Mucosa of gallbladder (tissue), 1 donor: ENCODE data around the gene CRB2. TPM values are rescaled to one million over a fixed set of nuclear protein-coding genes. Genes with fewer than 3 reads are reported as not detected.
A peak's percentile ranks its signal among the peaks of the same experiment; 100 is the strongest.
"Not testable (repeated sequence)": the region's sequence is repeated elsewhere in the genome, so short reads cannot be mapped to it uniquely, and the experiment has no call there.

Experiments used
- DNase-seq: peaks from one replicate; pipeline ENCODE4 v3.0.0-alpha.2; 2020; ENCODE audit warnings: low spot score
- total RNA-seq: library from RNA; stranded (reverse); gene quantifications from one replicate; pipeline ENCODE4 v1.2.1, GENCODE V29; 2021
- donor health status: DM: no; HTN: no; CAD: no.

CRB2 gene
- total RNA-seq, 1 donor from 2014 or later = 0.06 TPM

DNA sequence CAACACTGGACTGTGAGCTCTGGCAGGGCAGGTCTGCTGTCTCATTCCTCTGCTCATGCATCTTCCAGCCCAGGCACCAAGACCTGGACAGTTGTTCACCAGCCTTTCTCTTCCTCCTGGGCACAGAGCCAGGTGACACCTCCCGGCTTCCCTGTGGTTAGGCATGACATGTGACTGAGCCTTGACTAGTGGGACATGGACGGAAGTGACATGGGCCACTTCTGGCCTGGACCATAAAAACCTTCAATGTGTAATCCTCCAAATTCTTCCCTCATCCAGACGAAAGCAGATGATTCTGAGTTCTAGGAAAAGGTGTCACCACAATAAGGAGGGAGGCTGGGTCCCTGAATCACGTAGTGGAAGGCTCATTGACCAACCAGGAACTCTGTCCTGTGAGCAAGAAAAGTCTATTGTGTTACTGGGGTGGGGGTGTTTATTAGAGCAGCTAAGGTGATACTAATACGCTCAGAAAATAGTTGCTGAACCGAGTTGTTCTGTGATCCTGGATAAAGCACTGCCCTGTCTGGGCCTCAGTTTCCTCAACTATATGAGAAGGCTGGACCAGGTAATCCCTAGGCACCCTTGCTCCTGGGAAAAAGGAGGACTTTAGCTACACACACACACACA, 26.6 kb upstream of the CRB2 start:
- DNase-seq = peak; percentile 82

GRCh38 chr9:123331346-123332060, 24.5 kb upstream of the CRB2 start:
- DNase-seq = no peak

DNA sequence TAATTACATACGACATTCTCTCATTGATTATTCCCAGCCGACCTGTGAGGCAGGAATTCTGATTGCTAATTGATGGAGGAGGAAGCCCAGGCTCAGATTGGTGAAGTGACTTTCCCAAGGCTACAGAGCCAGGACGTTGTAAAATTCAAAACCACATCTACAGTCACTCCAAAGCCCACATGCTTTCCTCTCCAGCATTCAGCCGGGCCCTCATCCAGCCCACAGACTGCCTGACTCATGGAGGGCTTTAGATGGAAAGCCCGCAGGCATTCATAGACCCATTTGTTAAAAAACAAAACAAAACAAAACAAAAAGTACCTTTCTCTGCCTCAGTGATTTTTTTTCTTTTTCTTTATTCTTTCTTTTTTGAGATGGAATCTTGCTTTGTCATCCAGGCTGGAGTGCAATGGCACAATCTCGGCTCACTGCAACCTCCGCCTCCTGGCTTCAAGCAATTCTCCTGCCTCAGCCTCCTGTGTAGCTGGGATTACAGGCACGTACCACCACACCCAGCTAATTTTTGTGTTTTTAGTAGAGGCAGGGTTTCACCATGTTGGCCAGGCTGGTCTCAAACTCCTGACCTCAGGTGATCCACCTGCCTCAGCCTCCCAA, 22.8 kb upstream of the CRB2 start:
- DNase-seq = not testable (repeated sequence)

DNA sequence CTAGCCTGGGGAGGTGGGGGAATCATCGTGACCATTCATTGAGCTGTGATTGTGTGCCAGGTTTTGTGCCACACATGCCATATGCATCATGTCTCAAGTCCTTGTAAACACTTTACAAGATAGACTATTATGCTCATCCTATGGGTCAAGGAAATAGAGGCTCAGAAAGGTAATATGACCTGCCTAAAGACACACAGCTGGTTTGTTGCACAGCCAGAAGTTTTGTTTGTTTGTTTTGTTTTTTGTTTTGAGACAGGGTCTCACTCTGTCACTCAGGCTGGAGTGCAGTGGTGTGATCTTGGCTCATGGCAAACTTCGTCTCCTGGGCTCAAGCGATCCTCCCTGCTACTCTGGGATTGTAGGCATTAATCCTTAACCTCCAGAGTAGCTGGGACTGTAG, 21.4 kb upstream of the CRB2 start:
- DNase-seq = no peak

GRCh38 chr9:123335193-123335985, 20.6 kb upstream of the CRB2 start:
- DNase-seq = peak; percentile 57

GRCh38 chr9:123335986-123336329, 20.0 kb upstream of the CRB2 start:
- no peak for DNase-seq

DNA sequence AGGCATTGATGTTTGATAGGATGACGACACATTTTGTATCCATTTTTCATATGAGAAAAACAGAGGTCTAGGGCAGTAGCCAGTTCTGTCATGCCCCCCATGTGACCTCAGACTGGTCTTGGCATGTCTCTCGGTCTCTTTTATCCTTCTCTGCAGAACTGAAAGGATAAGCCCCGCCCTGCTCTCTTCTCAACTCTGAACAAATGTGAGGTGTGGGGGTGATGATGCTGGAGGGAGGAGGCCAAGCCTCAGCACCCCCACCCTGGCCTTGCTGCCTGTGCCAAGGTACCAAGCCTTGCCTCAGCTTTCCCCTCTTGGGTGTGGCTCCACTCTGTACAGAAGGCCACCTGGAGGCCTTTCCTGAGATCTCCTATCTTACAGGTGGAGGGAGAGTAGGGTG, 19.5 kb upstream of the CRB2 start:
- no peak for DNase-seq

- DNase-seq = no peak
These were observed 19.0 kb upstream of the CRB2 start for GRCh38 chr9:123336959-123337358.

DNA sequence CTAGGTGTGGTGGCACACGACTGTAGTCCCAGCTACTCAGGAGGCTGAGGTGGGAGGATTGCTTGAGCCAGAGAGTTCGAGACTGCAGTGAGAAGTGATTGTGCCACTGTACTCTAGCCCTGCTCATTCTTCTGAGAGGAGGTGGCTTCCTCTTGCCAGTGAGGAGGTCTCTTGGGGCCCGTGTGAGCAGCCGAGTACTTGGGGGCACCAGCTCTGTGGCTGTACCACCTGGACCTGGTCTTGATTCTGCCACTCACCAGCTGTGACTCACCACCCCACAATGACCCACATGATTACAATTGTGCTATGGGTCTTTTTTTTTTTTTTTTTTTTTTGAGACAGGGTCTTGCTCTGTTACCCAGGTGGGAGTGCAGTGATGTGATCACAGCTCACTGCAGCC, 18.0 kb upstream of the CRB2 start:
- no peak for DNase-seq

GRCh38 chr9:123338710-123339665, 17.0 kb upstream of the CRB2 start:
- DNase-seq = no peak

- DNase-seq = no peak
These were observed 16.1 kb upstream of the CRB2 start for GRCh38 chr9:123339666-123340510.

DNA sequence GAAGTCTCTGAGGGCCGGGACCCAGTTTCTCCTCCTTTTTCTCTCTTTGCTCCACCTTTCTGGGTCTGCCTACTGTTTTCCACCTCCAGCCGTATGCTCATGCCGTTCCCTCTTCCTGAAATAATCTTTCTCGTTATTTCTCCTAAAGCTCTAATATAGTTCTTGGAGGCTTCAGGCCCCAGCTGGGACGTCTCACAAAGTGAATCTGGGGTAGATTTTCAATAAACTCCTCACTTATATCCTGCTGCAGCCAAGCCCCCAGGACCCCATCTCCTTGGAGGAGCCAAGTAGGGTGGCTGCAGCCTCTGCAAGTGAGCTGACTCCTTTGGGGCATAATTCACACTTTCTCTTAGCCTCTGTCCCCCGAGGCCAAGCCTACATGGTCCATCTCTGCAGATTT, 14.2 kb upstream of the CRB2 start:
- DNase-seq = no peak

GRCh38 chr9:123342247-123342646, 13.8 kb upstream of the CRB2 start:
- DNase-seq = no peak

GRCh38 chr9:123343443-123344191, 12.4 kb upstream of the CRB2 start:
- no peak for DNase-seq

GRCh38 chr9:123344192-123344949, 11.6 kb upstream of the CRB2 start:
- no peak for DNase-seq

- DNase-seq = no peak
These were observed 10.4 kb upstream of the CRB2 start for GRCh38 chr9:123345567-123345955.

DNA sequence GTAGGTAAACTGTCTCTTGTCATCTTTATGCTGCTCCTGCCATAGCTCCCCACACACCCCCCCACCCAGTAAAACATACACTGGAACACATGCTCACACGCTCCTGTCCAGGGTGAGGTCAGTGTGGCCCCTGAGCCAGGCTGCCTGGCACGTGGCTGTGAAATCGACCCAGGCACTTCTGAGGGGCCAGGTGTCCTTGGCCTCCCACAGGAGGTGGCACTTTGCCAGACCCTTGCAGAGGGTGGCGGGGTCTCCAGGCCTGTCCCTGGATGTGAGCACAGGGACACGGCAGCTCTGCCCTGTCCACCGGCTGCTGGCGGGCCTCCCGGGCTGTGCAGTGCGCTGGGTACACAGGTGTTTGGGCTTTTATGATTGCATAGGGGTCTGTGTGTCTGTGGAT, 10.0 kb upstream of the CRB2 start:
- DNase-seq = no peak

GRCh38 chr9:123346826-123347225, 9.2 kb upstream of the CRB2 start:
- DNase-seq = no peak
